ENCODE results near the gene ZNF605. TPM values are rescaled to one million over a fixed set of nuclear protein-coding genes. Genes with fewer than 3 reads are reported as not detected.
A peak's percentile ranks its signal among the peaks of the same experiment; 100 is the strongest.

The ZNF605 gene
- total RNA-seq, 2 donors from 2014 or later: 3.3 to 11.7 TPM

DNA sequence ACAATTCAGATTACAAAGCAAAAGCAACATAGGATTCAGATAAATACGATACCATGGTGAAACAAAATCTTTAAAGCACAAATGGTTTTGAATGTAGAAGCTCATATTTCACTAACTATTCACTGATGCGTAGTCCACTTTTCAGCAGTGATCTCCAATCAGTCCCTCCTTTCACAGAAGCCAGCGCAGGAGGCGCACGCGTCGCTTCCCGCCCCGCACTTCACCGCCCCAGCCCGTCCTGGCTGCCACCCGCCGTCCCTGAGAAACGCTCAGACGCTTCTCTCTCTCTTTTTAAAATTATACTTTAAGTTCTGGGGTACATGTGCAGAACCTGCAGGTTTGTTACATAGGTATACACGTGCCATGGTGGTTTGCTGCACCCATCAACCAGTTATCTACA lies 48.9 kb downstream of the ZNF605 start:
- H3K27me3 ChIP-seq: peaks cover 0 to 3% of the 10 kb centered on the region in 2 donors
- H3K9me3 ChIP-seq: peaks cover 0 to 8% of the 10 kb centered on the region in 2 donors
- DNase-seq (ENCODE audit: low spot score): no peak
- peaks cover 0 to 17% of the 10 kb centered on the region in 2 donors for H3K4me1 ChIP-seq
- TF ChIP-seq, protein P1, sequence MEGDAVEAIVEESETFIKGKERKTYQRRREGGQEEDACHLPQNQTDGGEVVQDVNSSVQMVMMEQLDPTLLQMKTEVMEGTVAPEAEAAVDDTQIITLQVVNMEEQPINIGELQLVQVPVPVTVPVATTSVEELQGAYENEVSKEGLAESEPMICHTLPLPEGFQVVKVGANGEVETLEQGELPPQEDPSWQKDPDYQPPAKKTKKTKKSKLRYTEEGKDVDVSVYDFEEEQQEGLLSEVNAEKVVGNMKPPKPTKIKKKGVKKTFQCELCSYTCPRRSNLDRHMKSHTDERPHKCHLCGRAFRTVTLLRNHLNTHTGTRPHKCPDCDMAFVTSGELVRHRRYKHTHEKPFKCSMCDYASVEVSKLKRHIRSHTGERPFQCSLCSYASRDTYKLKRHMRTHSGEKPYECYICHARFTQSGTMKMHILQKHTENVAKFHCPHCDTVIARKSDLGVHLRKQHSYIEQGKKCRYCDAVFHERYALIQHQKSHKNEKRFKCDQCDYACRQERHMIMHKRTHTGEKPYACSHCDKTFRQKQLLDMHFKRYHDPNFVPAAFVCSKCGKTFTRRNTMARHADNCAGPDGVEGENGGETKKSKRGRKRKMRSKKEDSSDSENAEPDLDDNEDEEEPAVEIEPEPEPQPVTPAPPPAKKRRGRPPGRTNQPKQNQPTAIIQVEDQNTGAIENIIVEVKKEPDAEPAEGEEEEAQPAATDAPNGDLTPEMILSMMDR (IDR thresholded peaks at IDR 0.05): no peak
- H3K36me3 ChIP-seq: no peaks in the 10 kb centered on the region
- peak overlapping the region in 1 of 2 donors; percentile 56 for H3K4me3 ChIP-seq
- no peak overlapping the region for H3K27ac ChIP-seq

- H3K27ac ChIP-seq: no peak overlapping the region
- H3K27me3 ChIP-seq: peaks cover 0 to 3% of the 10 kb centered on the region in 2 donors
- H3K4me3 ChIP-seq: no peak overlapping the region
- no peaks in the 10 kb centered on the region for H3K36me3 ChIP-seq
- H3K4me1 ChIP-seq: peaks cover 0 to 17% of the 10 kb centered on the region in 2 donors
- DNase-seq (ENCODE audit: low spot score): peak; percentile 82
- H3K9me3 ChIP-seq: no peaks in the 10 kb centered on the region
- TF ChIP-seq, protein P1 (IDR thresholded peaks at IDR 0.05): peak; percentile 72 to 89
Observed at GRCh38 chr12:132904718-132905328, 51.3 kb downstream of the ZNF605 start.

DNA sequence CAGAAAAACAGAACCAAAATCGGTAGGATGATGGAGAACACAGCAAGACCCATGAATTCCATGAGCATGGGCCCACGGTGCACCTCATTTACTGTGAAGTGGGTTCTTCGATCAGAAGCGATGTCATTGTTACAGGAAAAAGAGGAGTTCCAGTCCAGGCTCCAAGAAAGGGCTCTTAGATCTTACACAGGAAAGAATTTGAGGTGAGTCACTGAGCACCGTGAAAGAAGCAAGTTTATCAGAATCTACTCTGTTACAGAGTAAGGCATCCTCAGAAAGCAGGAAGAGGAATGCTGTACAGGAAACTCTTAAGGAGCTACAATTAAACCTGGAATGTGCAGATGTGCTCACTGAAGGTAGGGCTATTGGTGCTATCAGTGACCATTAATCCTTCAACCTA lies 57.1 kb downstream of the ZNF605 start:
- H3K4me3 ChIP-seq: no peak overlapping the region
- no peaks in the 10 kb centered on the region for H3K9me3 ChIP-seq
- TF ChIP-seq, protein P1 (IDR thresholded peaks at IDR 0.05): no peak
- H3K27ac ChIP-seq: no peak overlapping the region
- H3K4me1 ChIP-seq: no peaks in the 10 kb centered on the region
- H3K27me3 ChIP-seq: no peaks in the 10 kb centered on the region
- no peaks in the 10 kb centered on the region for H3K36me3 ChIP-seq
- no peak for DNase-seq (ENCODE audit: low spot score)

DNA sequence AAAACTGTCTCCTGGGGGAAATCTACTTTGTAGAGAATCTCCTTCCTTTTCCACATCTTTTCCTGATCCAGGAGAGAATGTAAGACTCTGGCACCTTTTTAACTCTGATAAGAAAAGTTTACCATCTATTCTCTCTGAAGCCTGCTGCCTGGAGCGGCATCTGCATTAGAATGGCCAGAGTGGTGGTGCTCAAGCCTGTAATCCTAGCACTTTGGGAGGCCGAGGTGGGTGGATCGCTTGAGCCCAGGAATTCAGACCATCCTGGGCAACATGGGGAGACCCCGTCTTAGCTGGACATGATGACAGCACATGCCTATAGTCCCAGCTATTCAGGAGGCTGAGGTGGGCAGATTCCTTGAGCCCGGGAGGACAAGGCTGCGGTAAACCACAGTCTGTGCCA lies 67.3 kb downstream of the ZNF605 start:
- TF ChIP-seq, protein P1 (IDR thresholded peaks at IDR 0.05): no peak
- peaks cover 0 to 16% of the 10 kb centered on the region in 2 donors for H3K4me1 ChIP-seq
- no peak for DNase-seq (ENCODE audit: low spot score)
- H3K27ac ChIP-seq: no peak overlapping the region
- H3K9me3 ChIP-seq: no peaks in the 10 kb centered on the region
- H3K36me3 ChIP-seq: no peaks in the 10 kb centered on the region
- no peaks in the 10 kb centered on the region for H3K27me3 ChIP-seq
- no peak overlapping the region for H3K4me3 ChIP-seq

DNA sequence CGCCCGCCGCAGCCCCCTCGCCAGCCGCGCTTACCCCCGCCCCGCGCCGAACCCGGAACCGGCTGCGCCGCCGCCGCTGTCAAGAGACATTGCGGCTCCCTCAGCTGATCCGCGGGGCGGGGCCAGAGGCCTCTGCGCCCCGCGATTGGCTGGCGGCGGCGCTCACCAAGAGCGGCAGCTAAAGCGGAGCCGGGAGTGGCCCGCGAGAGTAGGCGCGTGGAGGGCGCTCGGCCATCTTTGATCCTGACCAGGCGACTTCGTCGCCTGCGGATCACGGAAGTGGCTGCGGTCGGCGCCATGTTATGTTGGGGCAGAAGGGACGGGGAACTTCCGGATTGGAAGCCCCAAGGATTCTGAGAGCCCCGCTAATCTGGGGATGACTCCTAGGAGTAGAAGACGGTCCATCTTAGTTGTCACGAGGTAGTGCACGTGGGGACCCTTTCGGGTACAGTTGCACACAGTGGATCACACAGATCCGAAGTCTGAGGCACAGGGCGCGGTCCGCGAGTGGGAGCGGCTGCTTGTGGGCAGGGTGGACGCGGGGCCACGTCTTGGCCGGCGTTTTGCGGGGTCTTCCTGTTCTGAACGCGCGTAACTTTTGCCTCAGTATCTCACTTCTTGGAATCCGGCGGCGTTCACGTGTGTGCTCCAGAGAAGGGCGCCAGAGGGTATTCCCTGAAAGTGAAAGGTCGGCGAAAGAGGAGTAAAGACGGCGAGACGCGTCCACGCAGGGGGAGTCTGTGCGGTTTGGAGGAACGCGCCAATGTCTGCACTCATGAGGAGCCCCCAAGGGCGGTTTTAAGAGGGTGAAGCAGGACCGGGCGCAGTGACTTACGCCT lies 68.4 kb downstream of the ZNF605 start, which contains the start of gene CHFR:
Gene CHFR (minus strand): TSS at position 93 of the 839 bp plus-strand sequence. CDS start 277 bp downstream, outside the sequence.
- DNase-seq (ENCODE audit: low spot score): peak; percentile 98
- peak within 1 kb of the TSS; percentile 90 to 91 for H3K27ac ChIP-seq
- H3K4me1 ChIP-seq: peaks cover 0 to 16% of the 10 kb centered on the region in 2 donors
- H3K27me3 ChIP-seq: no peaks in the 10 kb centered on the region
- TF ChIP-seq, protein P1 (IDR thresholded peaks at IDR 0.05): no peak
- no peaks in the 10 kb centered on the region for H3K36me3 ChIP-seq
- no peaks in the 10 kb centered on the region for H3K9me3 ChIP-seq
- H3K4me3 ChIP-seq: peak within 1 kb of the TSS; percentile 75 to 94

Data from right atrium auricular region (tissue), 2 donors.